GM18498 (cell line): ENCODE results near the gene USP3.
"Not testable (repeated sequence)": the region's sequence is repeated elsewhere in the genome, so short reads cannot be mapped to it uniquely, and the experiment has no call there.

Source experiments
- ATAC-seq: cut with Tn5 transposase; IDR thresholded peaks from one replicate; pipeline ENCODE4 v1.9.1; 2021; ENCODE audit warnings: mild to moderate bottlenecking, moderate library complexity; ENCODE audit not compliant: unreplicated experiment

USP3 gene

DNA sequence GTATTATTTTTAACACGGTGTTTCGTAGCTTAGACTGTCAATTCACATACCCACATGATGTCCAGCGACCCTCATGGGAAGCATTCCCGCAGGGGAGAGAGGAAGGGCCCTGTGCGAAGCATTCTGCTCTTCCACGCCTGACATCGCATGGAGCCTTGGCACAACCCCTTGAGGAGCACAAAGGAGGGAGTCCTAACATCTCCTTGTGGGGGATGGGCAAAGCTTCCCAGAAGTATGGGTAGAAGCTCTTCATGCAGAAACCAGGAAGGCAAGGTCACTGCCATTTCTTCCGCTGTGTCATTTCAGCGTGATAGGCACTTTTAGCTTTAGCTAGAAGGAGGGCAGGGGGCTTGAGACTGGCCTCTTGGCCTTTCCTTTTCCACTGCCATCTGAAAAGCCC is 28.7 kb upstream of the USP3 start:
- no peak for ATAC-seq

DNA sequence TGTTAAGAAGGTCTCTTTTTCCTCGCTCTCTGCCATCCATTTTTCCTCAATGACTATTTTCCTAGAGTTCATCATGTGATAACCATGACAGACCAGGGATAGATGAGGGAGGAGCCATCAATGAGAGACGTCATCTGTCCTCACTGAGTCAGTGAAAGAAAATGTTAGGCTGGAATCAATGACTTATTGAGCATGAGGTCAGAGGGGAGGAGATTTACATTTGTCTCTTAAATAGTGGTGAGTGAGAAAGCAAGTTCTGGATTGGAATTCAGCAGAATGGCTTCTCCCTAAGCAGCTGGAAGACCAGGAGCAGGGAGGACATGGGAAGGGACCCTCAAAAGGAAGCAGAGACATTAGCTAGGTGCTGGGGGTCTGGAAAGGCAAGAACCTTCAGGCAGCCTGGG is 28.2 kb upstream of the USP3 start:
- ATAC-seq = no peak

DNA sequence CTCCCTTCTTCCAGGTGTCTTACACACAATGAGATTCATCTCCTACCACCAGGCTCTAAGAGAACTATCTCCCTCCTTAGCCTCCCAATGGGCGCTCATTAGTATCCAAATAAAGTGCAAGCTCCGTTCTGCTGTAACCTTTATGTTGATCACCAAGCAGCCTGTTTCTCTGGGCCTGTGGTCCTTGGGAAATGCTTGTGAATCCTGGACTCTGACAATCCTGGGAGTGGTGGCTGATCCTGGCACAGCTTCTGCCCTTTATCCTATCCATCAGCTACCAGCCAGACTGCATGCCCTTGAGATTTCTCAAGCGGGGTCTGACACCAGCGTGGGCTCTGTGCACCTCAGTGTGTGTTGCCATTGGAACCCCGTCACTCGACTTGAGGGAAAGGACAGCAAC is 26.1 kb upstream of the USP3 start:
- no peak for ATAC-seq

DNA sequence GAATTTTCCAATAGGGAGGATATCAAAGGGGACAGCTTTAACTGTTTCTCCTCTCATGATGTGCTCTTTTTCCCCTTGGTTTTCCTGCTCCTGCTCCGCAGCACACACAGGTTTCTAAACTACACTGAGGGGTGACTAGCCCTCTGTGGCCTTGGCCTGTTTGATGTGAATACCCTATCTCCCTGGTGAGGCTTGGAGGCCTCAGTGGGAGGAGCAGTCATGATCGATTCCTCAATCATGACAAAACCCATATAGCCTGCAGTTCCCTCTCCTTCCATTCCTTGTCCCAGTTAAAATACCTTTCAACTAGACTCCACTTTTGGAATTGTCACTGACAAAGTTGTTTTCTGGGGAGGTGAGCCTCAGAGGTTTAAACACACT is 24.0 kb upstream of the USP3 start:
- ATAC-seq = no peak

DNA sequence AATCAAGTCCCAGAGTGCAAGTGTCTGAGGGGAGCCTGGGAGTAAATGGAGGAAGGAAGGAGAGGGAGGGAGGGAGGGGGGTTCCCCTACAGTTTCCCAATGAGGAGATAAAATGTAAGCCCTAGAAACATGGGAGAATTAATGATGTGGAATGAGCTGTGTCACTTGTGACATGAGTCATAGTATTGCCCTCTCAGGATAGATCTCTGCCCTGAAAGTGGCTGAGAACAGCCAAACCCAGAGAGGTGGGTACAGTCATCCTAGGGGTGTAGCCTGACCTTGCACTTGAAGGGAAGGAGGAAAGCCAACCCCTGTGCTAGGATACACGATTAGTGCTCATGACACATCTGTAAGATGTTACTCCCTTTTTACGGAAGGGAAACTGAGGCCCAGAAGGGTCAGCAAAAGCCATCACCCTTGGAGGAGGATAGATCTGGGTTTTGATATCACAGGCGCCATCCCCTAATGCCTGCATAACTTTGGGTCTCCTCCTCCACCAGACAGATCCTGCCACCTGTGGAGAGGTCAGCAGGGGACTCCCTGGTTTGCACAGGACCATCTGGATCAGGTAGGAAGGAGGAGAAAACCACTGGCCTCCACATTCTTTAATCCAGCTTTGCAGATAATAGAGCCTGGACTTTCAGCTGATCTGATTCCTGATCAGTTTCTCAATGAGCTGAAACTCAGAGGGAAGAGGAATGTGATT is 23.1 kb upstream of the USP3 start:
- ATAC-seq = no peak

DNA sequence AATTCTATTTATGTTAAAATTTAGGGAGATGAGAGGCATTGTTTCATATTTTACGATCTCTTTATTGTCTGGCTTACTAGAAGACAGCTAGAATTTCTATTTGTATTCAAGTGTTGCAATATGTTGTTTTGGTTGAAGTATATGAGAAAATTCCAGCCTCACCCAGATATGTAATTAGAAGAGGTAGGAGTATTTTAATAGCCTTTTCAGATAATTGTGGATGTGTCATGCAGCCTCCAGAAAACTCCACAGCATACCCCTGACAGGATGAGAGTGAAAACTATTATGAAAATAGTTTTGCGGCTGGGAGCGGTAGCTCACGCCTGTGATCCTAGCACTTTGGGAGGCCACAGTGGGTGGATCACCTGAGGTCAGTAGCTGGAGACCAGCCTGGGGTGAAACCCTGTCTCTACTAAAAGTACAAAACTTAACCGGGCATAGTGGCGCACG is 21.5 kb upstream of the USP3 start:
- ATAC-seq = no peak

DNA sequence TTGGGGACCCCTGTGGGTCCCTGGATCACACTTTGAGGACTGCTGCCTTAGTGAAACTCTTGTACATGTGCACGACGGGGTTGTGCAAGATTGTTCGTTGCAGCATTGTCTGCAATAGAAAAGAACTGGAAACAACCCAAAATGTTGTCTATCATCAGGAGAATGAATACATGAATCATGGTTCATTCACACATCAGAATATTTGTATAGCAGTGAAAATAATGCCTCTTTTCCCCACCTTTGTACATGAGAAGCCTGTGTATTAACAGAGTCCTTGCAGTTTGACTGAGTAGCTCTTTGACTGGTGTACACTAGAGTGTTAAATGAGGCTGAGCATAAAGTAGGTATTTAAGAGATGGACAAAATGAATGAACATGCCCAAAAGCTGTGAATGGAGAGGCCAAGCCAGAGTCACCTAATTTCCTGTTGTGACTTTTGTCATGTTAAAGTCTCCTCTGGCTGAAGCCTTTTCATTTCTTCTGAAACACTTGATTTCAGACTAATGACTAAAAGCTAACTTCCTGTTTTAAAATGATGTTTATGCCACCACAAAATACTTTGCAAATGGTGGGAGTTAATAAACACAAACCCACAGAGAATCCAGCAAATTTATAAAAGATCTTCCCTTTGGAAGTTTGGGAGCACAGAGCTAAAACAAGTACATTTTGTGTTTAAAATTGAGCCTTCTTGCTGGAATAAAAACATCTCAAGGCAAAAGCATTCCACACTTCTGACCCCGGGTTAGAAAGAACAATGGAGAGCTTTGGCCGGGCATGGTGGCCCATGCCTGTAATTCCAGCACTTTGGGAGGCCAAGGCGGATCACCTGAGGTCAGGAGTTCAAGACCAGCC is 20.6 kb upstream of the USP3 start:
- no peak for ATAC-seq

DNA sequence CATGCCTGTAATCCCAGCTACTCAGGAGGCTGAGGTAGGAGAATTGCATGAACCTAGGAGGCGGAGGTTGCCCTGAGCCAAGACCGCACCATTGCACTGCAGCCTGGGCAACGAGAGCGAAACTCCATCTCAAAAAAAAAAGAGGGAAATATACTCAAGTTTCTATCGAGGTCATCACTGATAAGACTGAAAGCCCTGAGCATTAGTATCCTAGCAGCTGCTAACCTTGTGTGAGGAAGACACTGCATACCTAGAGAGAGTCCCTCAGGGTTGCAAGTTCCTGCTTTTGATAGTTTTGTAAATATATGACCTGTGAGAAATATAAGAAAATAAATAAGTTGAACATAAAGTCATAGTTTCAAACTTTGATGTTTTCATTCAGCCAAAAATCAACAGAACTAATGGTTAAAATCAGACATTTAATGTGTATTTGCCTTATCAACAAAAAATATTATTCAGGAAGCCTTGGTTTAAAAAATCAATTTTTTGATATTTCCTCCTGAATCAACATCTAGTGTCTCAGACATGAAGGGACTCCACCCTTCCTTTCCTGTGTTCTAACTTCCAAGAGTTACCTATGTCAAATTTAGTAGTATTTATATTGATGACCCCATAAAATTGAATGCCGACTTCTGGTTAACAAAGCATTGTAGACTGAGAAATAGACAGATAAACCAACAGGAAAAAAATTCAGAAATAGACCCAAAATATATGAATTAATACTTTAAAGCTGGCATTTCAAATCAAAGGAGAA is 19.8 kb upstream of the USP3 start:
- no peak for ATAC-seq

DNA sequence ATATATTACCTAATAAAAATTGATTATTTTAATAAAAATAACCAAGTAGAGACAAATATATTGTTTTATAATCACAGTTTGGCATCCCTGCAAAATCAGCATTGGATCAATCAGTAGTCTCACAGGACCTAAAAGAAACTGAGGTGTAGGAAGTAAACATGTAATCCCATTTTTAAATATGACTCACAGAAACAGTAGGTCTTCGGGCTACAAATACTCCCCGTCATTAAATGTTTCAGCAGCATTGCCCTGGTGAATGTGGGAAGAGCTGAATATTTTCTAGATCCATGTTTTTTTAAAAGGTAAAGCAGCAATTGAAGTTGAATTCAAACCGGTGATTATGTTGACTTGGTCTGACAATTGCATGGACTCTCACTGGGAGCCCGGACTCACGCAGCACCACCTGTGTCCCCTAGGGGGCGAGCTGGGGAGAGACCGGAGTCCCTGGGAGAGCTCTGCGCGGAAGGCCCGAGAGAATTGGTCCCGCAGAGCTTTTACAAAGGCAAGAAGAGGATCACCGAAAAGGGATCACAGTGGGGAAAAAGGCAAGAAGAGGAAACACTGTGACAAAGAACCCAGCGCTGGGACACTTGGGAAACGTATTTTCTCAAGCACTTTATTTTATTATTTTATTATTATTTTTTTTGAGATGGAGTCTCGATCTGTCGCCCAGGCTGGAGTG is 17.2 kb upstream of the USP3 start:
- ATAC-seq = peak; percentile 54

DNA sequence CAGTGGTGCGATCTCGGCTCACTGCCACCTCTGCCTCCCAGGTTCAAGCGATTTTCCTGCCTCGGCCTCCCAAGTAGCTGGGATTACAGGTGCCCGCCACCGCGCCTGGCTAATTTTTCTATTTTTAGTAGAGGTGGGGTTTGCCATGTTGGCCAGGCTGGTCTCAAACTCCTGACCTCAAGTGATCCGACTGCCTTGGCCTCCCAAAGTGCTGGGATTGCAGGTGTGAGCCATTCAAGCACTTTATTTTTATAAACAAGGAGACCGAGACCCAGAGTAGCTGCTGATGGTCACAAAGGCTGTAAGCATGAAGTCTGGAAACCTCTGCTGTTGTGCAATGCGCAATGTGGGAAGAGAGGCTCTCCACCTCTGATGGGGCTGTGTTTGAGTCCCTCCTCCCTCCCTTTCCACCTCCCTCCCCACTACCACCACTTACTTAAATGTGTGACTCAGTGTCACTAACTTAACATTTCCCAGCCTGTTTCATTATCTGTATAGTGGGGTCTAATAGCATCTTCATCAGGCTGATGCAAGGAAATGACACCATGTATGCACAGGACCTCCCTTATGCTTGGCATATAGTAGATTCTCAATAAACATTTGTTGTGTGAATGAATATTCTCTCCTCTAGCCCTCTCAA is 16.5 kb upstream of the USP3 start:
- ATAC-seq = not testable (repeated sequence)

DNA sequence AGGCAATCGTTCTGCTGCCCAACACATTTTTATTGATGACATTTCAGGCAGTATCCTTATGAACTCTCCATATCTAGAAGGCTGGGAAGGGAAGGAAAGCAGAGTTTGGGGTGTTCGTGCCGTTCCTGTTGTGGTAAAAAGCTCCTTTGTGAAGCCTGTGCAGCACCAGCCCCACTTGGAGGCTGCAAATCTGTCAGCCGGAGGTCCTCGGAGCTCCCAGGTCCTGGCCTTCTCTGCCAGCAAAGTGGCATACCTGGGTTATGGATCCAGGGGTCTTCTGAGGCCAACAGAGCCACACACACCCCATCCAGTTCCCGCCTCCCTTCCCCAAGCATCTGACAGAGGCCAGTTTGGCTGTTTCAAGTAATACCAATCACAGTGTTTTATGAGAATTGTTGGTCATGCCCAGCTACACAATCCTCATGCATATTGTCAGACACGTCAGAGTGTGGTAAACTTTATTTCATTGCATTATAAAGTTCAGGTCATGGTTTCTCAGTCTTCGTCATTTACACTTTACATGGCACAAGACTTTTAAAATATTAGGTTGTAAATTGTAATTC is 15.9 kb upstream of the USP3 start:
- ATAC-seq = no peak

DNA sequence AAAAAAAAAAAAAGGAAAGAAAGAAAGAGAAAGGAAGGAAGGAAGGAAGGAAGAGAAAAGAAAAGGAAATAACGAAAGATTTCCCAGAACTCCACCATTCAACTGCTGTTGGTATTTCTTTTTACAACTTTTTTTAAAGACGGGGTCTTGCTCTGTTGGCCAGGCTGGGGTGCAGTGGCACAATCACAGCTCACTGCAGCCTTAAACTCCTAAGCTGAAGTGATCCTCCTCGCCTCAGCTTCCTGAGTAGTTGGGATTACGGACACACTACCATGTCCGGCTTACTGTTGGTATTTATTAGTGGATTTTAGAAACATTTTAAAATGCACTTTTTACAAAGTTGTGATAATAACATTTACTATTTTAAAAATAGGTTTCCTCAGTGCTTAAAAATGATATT is 15.0 kb upstream of the USP3 start:
- no peak for ATAC-seq

DNA sequence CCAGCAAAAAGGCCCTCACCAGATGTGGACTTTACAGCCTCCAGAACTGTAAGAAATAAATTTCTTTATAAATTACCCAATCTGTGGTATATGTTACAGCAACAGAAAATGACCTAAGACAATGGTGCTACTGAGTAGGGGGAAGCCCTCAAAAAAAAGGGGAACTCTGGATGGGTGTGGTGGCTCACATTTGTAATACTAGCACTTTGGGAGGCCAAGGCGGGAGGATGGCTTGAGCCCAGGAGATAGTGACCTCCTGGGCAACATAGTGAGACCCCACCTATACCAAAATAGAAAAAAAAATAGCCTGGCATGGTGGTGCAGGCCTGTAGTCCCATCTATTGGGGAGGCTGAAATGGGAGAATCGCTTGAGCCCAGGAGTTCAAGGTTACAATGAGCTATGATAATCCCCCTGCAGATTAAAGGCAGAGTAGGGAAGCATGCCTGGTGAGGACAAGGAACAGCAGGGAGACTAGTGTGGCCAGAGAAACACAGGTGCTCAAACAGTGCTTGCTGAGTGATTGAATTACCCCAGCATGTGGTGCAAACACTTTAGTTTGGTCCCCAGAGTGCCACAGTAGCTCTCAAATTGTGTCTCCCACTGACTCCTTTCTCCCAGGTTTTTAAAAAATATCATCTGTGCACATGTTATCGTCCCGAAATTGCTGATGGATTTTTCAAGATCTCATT is 13.9 kb upstream of the USP3 start:
- no peak for ATAC-seq

DNA sequence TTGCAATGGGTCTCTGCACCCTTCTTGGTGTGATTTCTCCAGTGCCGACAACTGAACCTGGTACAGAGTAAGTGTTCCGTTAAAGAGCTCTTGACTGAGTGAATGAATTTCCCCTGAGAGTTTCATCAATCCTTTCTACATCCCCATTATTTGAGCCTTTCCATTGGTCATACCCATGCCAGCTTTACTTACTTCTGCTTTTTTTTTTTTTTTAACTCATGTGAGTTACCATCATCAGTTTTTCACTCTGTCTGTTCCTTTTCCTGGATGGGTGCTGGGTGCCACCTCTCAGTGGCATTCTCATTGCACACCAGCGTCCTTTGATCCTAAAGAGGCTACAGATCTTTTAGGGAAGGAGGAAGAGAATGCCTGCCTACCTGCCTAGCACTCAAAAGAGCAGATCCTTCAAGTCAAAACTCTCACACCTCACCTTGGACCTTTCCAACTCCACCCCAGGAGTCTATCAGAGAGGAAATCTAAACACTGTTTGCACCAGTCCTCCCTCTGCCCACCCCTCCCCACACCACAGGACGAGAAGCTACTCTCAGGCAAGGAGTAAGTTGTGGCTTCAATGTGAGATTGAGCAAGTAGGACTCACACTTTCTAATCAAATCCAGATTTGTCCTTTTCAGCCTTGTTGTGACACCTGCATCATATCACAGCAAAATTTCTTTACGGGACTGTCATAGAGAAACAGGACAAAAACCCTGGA is 13.1 kb upstream of the USP3 start:
- no peak for ATAC-seq

DNA sequence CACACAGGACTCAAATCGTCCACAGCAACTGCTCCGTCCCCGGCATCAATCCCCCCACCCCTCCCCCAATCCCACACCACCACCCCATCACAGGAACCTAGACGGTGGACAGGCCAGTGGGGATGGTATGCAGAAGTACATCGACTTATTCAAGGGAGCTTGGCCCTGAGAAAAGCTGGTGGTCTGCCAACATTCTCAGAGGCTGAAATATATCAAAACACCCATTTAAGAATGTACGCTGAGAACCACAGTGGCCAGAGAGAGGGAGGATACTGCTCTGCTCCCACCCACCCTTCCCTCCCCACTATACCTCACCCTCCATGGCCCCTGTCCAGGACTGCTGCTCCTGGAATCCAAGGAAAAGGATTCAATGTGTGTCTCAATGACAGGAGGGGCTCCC is 12.4 kb upstream of the USP3 start:
- no peak for ATAC-seq

DNA sequence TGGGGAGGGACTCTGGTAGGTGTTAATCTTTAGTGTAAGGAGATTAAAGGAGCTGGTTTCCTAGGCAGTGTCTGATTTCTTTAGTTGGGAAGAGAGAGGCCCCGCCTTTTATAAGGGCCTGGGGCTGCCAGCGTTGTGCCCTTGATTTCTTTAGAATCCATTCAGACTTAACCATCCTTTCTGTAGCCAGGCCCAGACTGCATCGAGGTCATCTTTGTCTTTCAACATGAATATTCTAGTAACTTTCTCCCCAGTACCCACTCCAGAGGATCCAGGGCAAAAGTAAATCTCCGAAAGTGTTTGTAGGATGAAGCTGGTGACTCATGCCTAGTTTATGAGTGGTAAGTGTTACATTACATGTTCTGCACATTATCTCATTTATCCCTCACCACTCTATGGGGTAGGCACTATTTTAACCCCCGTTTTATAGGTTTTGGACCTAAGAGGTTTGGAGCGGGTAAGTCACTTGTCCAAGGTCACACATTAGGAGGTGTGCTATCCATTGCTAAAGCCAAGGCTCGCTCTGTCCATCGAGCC is 11.8 kb upstream of the USP3 start:
- no peak for ATAC-seq

DNA sequence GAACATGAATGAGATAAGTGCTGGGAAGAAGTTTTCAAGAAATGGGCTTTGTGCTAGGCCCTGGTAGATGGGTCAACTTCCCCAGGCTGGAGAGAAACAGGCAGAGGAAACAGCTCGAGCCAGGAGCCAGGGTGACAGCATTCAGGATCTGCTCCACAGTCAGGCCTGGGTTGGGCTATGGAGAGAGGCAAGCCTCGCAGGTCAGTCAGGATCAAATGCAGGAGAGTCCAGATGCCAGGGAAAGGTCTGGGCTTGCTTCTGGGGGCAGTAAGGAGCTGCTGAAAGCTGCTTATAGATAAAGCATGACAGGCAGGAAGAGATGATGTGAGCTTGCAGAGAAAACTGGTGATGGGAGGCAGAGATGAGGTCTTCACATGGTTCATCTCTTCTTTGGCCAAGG is 11.0 kb upstream of the USP3 start:
- ATAC-seq = no peak

DNA sequence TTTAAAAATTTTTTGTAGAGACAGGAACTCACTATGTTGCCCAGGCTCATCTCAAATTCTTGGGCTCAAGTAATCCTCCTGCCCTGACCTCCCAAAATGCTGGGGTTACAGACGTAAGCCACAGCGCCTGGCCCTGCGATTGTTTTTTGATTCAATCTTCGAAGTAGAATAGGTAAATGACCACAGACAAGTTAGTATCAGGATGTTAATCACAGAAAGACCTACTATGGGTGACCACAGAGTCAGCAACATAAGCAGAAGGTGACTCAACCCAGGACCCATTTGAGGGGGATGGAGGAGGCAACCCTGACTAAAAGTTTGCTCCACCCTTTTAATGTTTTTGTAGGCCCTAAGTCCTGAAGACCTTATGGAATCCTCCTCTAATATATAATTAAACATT is 10.0 kb upstream of the USP3 start:
- no peak for ATAC-seq

DNA sequence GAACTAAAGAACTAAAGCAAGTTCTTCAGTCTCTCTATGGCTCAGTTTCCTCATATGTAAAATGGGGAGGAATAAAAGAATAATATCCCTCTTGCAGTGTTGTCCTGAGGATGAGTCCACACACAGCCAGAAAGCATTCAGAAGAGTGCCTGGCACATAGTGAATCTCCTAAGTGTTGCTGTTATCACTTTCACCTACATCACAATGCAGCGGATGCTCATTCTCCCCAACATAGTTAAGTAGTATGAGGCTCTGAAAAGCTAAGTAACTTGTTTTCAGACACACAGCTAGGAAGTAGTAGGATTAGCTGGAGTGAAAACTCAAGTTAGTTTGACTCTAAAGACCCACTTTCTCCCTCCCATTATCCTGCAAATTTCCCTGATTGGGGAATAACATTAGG is 9.1 kb upstream of the USP3 start:
- ATAC-seq = no peak
